Smooth muscle cell (in vitro differentiated cells): ENCODE results near the gene C1R. TPM values are rescaled to one million over a fixed set of nuclear protein-coding genes. Genes with fewer than 3 reads are reported as not detected.

Experiments
- DNase-seq: peaks from one replicate; lab custom pipeline; 2025; ENCODE audit not compliant: unreplicated experiment; lab: John Stamatoyannopoulos, UW
- H2AFZ ChIP-seq: fragments of 200-600 bp; sonication (generic); 2 replicates; pipeline ENCODE4 v1.6.0; 2016; ENCODE audit warnings: antibody characterized with exemption, low read depth, mild to moderate bottlenecking
- H3F3A ChIP-seq: fragments of 200-600 bp; sonication (generic); 2 replicates; pipeline ENCODE4 v1.6.0; 2017; ENCODE audit warnings: antibody characterized with exemption, low read depth
- H3K27ac ChIP-seq: fragments of 200-600 bp; sonication (generic); 2 replicates; pipeline ENCODE4 v1.5.1; 2016; ENCODE audit warnings: low read depth, mild to moderate bottlenecking
- H3K27me3 ChIP-seq: fragments of 200-600 bp; sonication (generic); 2 replicates; pipeline ENCODE4 v1.6.1; 2016; ENCODE audit warnings: low read depth, mild to moderate bottlenecking
- H3K36me3 ChIP-seq: fragments of 200-600 bp; sonication (generic); 2 replicates; pipeline ENCODE4 v1.5.1; 2016; ENCODE audit warnings: low read depth
- H3K4me1 ChIP-seq: fragments of 200-600 bp; sonication (generic); 2 replicates; pipeline ENCODE4 v1.5.1; 2016; ENCODE audit warnings: low read depth
- H3K4me2 ChIP-seq: fragments of 200-600 bp; sonication (generic); 2 replicates; pipeline ENCODE4 v1.6.0; 2016; ENCODE audit warnings: mild to moderate bottlenecking
- H3K4me3 ChIP-seq: fragments of 200-600 bp; sonication (generic); 2 replicates; pipeline ENCODE4 v1.5.1; 2016; ENCODE audit warnings: mild to moderate bottlenecking
- H3K79me2 ChIP-seq: fragments of 200-600 bp; sonication (generic); 2 replicates; pipeline ENCODE4 v1.6.0; 2016; ENCODE audit warnings: low read depth, mild to moderate bottlenecking
- H3K9ac ChIP-seq: fragments of 200-600 bp; sonication (generic); 2 replicates; pipeline ENCODE4 v1.6.0; 2016; ENCODE audit warnings: low read depth
- H3K9me3 ChIP-seq: fragments of 200-600 bp; sonication (generic); replicated peaks from 2 replicates; pipeline ENCODE4 v1.5.1; 2016; ENCODE audit warnings: low read depth
- H4K20me1 ChIP-seq: fragments of 200-600 bp; sonication (generic); 2 replicates; pipeline ENCODE4 v1.6.0; 2016; ENCODE audit warnings: low read depth
- WGBS: methylation state at CpG from one replicate; pipeline ENCODE4 v1.1.7; 2016; ENCODE audit warnings: low lambda C conversion rate; 5-methylcytosine and 5-hydroxymethylcytosine counted together
- polyA plus RNA-seq: library from polyadenylated mRNA; unstranded; fragments of >200 nt; fragmentation: Nextera tagmentation; extraction: Ambion mirVana; gene quantifications from 2 replicates; pipeline ENCODE4 v1.2.1, GENCODE V29; 2016
- total RNA-seq: library from RNA; depleted of rRNA; stranded (reverse); fragments of >200 nt; gene quantifications from 2 replicates; pipeline ENCODE4 v1.2.3, GENCODE V29; 2014
- TF ChIP-seq, protein P1 (sequence below): fragments of 200-600 bp; sonication (generic); IDR thresholded peaks from 2 replicates; pipeline ENCODE4 v1.5.1; 2017; ENCODE audit warnings: borderline replicate concordance, mild to moderate bottlenecking, antibody characterized with exemption; ENCODE audit not compliant: insufficient read depth, poor library complexity, severe bottlenecking

Gene C1R
- total and polyA plus RNA-seq, 2 experiments from 2014 or later: 51.2 to 83.8 TPM

- Histone ChIP-seq H2AFZ (no peak overlapping the region), H3K79me2 (no peaks in the 10 kb centered on the region), H3K9ac (no peak overlapping the region), H3K4me3 (no peak overlapping the region), H3F3A (no peaks in the 10 kb centered on the region), H3K27ac (no peak overlapping the region), H3K9me3 (no peaks in the 10 kb centered on the region), H3K36me3 (no peaks in the 10 kb centered on the region), H3K4me2 (no peak overlapping the region), H3K27me3 (no peaks in the 10 kb centered on the region), H3K4me1 (no peaks in the 10 kb centered on the region), H4K20me1 (peaks cover 7% of the 10 kb centered on the region)
- 91% methylated on average over 9 of the region's 9 CpGs for WGBS
- TF ChIP-seq, protein P1, sequence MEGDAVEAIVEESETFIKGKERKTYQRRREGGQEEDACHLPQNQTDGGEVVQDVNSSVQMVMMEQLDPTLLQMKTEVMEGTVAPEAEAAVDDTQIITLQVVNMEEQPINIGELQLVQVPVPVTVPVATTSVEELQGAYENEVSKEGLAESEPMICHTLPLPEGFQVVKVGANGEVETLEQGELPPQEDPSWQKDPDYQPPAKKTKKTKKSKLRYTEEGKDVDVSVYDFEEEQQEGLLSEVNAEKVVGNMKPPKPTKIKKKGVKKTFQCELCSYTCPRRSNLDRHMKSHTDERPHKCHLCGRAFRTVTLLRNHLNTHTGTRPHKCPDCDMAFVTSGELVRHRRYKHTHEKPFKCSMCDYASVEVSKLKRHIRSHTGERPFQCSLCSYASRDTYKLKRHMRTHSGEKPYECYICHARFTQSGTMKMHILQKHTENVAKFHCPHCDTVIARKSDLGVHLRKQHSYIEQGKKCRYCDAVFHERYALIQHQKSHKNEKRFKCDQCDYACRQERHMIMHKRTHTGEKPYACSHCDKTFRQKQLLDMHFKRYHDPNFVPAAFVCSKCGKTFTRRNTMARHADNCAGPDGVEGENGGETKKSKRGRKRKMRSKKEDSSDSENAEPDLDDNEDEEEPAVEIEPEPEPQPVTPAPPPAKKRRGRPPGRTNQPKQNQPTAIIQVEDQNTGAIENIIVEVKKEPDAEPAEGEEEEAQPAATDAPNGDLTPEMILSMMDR: no peak
- DNase-seq: no peak
Measured at GRCh38 chr12:7116916-7117315, 24.7 kb upstream of the C1R start.

DNA sequence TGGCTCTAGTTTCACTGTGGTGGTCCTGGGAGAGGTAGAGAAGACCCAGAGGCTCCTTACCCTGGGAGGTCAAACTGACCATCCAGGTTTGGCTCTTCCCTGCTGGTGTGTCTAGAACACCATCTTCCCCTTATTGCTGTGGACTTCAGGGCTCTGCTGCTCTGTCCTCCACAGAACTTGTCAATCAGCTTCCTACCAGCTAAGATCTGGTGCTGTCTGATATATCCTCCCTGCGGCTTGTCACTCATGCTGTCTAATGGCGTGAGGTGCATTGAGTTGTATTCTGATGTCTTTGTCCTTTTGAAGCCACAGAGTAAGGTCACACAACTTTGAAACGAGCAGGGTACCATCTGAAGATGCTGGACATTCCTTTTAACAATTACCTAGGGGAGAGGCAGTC lies 24.0 kb upstream of the C1R start:
- H3K9me3 ChIP-seq: no peaks in the 10 kb centered on the region
- H3K4me2 ChIP-seq: no peak overlapping the region
- H3K27me3 ChIP-seq: no peaks in the 10 kb centered on the region
- DNase-seq: no peak
- TF ChIP-seq, protein P1: no peak
- no peak overlapping the region for H2AFZ ChIP-seq
- no peaks in the 10 kb centered on the region for H3K79me2 ChIP-seq
- H3K27ac ChIP-seq: no peak overlapping the region
- H3F3A ChIP-seq: no peaks in the 10 kb centered on the region
- no peak overlapping the region for H3K4me3 ChIP-seq
- H3K9ac ChIP-seq: no peak overlapping the region
- 88% methylated on average over 3 of the region's 3 CpGs for WGBS
- no peaks in the 10 kb centered on the region for H3K4me1 ChIP-seq
- H4K20me1 ChIP-seq: peaks cover 7% of the 10 kb centered on the region
- no peaks in the 10 kb centered on the region for H3K36me3 ChIP-seq

- no peaks in the 10 kb centered on the region for H3K36me3 ChIP-seq
- DNase-seq: no peak
- H3K27ac ChIP-seq: no peak overlapping the region
- H3K4me3 ChIP-seq: no peak overlapping the region
- TF ChIP-seq, protein P1: no peak
- H4K20me1 ChIP-seq: peaks cover 7% of the 10 kb centered on the region
- H2AFZ ChIP-seq: no peak overlapping the region
- WGBS: 94% methylated on average over 6 of the region's 6 CpGs
- H3K4me1 ChIP-seq: no peaks in the 10 kb centered on the region
- H3K9me3 ChIP-seq: no peaks in the 10 kb centered on the region
- H3K79me2 ChIP-seq: no peaks in the 10 kb centered on the region
- no peak overlapping the region for H3K9ac ChIP-seq
- H3K4me2 ChIP-seq: no peak overlapping the region
- no peaks in the 10 kb centered on the region for H3K27me3 ChIP-seq
- no peaks in the 10 kb centered on the region for H3F3A ChIP-seq
Measured at GRCh38 chr12:7114851-7115250, 22.6 kb upstream of the C1R start.

GRCh38 chr12:7114008-7114407 lies 21.8 kb upstream of the C1R start:
- DNase-seq: no peak
- Histone ChIP-seq H3K9me3 (no peaks in the 10 kb centered on the region), H4K20me1 (peaks cover 7% of the 10 kb centered on the region), H3K4me2 (no peak overlapping the region), H3K9ac (no peak overlapping the region), H3K27ac (no peak overlapping the region), H3K27me3 (no peaks in the 10 kb centered on the region), H3K79me2 (no peaks in the 10 kb centered on the region), H2AFZ (no peak overlapping the region), H3K4me3 (no peak overlapping the region), H3K4me1 (no peaks in the 10 kb centered on the region), H3F3A (no peaks in the 10 kb centered on the region), H3K36me3 (no peaks in the 10 kb centered on the region)
- WGBS: 92% methylated on average over 11 of the region's 11 CpGs
- TF ChIP-seq, protein P1: no peak
